NCI-H2196 treated with DMSO at 0.1 percent for 48 hours (cell line): ENCODE results near the gene ABHD5.

Experiments
- DNase-seq: peaks from one replicate; lab custom pipeline; 2025; ENCODE audit not compliant: unreplicated experiment; lab: John Stamatoyannopoulos, UW

Gene ABHD5

GRCh38 chr3:43773273-43774094 lies 82.7 kb downstream of the ABHD5 start:
- no peak for DNase-seq

GRCh38 chr3:43774799-43775198 lies 84.1 kb downstream of the ABHD5 start:
- DNase-seq = no peak

GRCh38 chr3:43776101-43776500 lies 85.4 kb downstream of the ABHD5 start:
- no peak for DNase-seq

- no peak for DNase-seq
Measured at GRCh38 chr3:43779850-43780249, 89.1 kb downstream of the ABHD5 start.

- no peak for DNase-seq
Measured at GRCh38 chr3:43782541-43782940, 91.8 kb downstream of the ABHD5 start.
